HUDEP-2 (cell line): Measurements from ENCODE around the gene CCDC82.
"Not testable (repeated sequence)": the region's sequence is repeated elsewhere in the genome, so short reads cannot be mapped to it uniquely, and the experiment has no call there.

Experiments
- DNase-seq, 76 experiments: peaks; one replicate each; lab custom pipeline; 2025; ENCODE audit not compliant: unreplicated experiment in 76 of 76; lab: John Stamatoyannopoulos, UW

Gene CCDC82

DNA sequence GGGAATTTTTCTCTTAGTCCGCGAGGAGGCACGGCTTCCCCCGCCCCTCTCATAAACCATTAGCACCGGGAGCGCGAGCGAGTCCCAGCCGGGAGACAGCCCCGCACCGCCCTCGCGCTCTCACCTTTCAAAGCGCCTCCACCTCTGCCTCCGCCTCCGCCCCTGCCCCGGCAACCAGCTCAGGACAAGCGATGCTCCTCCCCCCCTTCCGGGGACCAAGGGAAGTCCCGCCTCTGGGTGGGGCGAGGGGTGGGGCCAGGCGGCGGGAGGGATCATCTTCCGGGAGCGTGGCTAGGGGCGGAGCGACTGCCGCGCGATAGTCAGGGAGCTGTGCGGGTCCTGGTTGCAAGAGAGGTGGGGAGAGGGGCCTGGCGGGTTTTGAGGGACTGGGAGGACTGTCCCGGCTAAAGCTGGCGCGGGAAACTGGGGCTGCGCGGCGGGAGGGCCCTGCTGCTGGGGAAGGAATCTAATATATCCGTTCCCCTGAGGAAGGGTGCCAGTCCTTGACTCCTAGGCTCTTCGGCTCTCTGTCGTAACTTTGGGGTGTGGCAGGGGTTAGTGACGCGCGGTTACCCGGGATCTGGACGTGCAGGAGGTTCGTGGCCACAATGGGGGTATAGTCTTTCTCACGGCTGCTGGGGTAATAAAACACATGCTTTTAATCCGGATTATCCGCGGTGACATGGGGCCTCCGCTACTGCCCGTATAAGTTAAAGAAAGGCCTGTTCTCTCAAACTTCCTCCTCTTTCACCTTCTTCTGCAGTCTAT lies at the start of gene CCDC82, which contains the start of gene JRKL:
Gene CCDC82, minus strand, starts transcription at position 193 of the 768 bp plus-strand sequence. CDS start 5,165 bp downstream, outside the sequence.
Gene JRKL, plus strand, starts transcription at position 294 of the 768 bp plus-strand sequence. CDS start 637 bp downstream, outside the sequence.
- peak; percentile 23 to 97 (median 93) for DNase-seq

DNA sequence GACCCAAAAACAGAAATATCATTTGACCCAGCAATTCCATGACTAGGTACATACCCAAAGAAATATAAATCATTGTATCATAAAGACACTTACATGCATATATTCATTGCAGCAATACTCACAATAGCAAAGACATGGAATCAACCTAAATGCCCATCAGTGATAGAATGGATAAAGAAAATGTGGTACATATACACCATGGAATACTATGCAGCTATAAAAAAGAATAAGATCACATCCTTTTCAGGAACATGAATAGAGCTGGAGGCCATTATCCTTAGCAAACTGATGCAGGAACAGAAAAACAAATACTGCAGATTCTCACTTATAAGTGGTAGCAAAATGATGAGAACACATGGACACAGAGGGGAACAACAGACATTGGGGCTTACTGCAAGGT lies 42.9 kb upstream of the CCDC82 start:
- DNase-seq, result not testable (repeated sequence)

DNA sequence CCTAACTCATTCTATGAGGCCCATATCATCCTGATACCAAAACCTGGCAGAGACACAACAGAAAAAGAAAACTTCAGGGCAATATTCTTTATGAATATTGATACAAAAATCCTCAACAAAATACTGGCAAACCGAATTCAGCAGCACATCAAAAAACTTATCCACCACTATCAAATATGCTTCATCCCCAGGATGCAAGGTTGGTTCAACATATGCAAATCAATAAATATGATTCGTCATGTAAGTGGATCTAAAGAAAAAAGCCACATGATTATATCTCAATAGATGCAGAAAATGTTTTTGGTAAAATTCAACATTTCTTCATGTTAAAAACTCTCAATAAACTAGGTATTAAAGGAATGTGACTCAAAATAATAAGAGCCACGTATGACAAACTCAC lies 41.0 kb upstream of the CCDC82 start:
- DNase-seq, result no peak

DNA sequence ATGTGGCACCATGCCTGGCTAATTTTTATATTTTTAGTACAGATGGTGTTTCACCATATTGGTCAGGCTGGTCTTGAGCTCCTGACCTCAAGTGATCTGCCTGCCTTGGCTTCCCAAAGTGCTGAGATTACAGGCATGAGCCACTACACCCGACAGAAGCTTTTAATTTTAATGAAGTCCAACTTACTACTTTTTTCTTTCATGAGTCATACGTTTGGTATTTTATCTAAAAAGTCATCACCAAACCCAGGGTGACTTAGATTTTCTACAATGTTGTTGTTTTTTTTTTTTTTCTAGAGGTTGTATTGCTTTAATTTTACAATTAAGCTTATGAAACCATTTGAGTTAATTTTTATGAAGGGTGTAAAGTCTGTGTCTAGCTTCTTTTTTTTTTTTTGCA lies 35.0 kb upstream of the CCDC82 start:
- no peak for DNase-seq

DNA sequence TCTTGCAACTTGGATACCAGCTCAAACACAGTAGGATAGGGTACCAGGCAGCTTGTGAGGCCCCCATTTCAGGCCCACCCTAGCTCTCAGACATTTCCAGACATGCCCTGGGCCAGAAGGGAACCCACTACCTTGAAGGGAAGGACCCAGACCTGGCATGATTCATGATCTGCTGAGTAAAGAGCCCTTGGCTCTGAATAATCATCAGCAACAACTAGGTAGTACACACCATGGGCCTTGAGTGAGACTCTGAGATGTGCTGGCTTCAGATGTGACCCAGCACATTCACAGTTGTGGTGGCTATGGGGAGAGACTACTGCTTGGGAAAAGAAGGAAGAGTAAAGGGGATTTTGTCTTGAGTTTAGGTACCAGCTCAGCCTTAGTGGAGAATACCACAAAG lies 23.7 kb upstream of the CCDC82 start:
- DNase-seq, result no peak

DNA sequence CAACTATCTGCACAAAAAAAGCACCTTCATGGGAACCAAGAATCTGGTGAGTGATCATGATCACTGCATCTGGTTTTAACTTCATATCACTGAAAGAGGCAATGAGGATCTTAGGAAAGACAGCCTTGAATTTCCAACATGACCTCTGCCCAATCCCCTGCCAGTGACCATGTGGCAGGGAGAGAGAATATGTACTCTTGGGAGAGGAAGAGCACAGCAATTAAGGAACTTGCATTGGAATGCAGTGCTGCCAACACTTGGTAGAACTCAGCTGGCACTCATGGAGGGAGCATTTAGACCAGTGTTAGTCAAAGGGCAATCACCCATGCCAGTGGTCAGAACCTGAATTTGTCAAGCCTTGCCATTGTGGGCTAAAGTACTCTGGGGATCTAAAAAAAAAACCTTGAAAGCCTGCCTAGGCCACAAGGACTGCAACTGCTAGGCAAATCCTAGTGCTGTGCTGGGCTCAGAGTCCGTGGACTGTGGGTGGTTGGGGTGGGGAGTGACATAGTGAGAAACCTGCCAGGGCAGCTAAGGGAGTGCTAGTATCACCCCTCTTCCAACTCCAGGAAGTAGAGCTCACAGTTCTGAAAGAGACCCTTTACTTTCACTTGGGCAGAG lies 23.2 kb upstream of the CCDC82 start:
- no peak for DNase-seq

DNA sequence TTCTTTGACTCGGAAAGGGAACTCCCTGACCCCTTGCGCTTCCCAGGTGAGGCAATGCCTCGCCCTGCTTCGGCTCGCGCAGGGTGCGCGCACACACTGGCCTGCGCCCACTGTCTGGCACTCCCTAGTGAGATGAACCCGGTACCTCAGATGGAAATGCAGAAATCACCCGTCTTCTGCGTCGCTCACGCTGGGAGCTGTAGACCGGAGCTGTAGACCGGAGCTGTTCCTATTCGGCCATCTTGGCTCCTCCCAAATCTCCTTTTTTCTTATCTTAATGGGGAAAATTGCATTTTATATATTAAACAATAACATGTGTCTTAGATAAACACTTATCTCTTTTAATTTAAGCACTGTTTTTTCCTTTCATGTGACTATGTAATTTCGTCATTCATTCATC lies 21.7 kb upstream of the CCDC82 start:
- not testable (repeated sequence) for DNase-seq

DNA sequence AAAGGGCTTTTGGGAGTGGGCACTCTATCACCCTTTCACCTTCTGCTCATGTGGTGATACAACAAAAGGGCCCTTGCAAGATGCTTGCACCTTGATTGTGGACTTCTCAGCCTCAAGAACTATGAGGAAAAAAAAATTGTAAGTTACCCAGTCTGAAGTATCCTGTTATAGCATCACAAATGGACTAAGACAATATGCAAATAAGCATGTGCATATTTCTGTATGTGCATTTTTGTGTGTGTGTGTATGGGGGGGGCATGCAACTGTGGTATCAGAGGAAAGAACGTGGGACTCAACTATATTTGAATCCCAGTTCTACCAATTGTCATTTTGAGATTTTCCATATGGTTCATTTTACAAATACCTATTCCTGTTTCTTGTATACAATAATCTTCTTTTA lies 11.0 kb upstream of the CCDC82 start:
- DNase-seq, result no peak

DNA sequence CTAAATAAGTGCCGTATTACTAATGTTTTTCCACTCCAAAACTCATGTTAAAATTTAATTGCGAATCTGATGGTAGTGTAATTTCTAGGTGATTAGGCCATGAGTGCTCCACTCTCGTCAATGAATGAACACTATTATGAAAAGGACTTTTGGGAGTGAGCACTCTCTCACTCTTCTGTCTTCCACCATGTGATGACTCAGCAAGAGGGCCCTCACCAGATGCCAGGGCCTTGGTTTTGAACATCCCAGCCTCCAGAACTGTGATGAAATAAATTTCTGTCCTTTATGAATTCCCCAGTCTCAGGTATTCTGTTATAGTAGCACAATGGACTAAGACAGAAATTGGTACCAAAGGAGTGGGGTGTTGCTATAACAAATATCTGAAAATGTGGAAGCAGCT lies 8.2 kb upstream of the CCDC82 start:
- DNase-seq, result no peak

DNA sequence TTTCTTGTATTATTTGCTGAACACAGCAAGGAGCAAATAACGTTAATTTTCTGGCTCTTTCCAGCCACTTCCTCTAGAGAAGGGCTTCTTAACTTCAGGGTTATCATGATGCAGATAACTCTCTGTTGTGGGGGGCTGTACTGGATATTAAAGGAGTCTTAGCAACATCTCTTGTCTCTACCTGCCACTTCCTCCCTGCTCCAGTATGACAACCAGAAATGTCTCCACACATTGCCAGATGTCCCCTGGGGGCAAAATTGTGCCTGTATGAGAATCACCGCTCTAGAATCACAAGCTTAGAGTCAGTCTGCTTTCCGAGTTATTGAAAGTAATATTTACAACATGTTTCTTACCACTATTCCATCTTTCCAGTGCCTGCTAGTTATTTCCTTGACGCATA lies 6.9 kb upstream of the CCDC82 start:
- DNase-seq, result no peak

DNA sequence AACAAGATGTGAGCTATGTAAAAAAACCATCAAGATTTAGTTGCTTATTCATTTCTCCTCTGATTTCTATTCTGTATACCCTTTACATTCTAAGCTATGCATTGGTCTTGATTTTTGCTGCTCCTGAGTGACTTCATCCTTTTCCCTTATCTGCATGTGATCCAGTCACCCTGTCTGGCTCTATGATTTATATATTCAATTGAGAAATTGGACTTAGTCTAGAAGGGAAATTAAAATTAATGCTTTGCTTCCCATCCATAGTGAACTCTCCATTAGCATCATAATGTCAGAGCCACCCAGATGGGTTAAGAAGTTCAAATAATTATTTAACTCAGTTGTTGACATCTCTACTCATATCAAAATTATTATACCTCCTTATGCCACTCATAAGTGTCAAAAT lies 5.1 kb upstream of the CCDC82 start:
- DNase-seq, result no peak

DNA sequence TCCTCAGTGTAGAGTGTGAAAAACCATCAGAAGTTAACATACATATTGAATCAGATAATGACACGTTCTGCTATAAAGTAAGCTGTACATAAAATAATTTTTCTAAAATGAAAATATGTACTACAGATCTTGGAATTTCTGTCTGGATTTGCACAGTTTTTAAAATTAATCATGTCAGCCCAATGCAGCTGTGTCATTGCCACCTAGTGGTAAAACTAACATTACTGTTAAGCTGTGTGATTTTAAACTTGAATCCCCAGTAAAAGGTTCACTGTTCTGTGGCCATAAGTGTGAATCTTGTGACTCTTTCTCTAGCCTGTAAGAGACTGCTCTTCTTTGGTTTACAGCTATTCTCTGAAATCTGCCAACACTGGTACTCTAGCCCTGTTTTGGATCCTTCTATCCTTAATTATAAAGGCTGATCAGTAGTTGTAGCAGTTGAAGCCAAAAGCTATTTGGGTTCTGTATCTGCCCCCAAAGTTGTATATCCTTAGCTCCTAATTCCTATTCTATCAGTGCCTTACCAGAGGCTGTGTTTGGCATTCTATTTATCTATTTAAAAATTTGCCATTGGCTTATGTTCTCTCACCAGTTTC lies 4.1 kb upstream of the CCDC82 start:
- peak in 15 of 76 experiments; percentile 1 to 35 (median 12) for DNase-seq

DNA sequence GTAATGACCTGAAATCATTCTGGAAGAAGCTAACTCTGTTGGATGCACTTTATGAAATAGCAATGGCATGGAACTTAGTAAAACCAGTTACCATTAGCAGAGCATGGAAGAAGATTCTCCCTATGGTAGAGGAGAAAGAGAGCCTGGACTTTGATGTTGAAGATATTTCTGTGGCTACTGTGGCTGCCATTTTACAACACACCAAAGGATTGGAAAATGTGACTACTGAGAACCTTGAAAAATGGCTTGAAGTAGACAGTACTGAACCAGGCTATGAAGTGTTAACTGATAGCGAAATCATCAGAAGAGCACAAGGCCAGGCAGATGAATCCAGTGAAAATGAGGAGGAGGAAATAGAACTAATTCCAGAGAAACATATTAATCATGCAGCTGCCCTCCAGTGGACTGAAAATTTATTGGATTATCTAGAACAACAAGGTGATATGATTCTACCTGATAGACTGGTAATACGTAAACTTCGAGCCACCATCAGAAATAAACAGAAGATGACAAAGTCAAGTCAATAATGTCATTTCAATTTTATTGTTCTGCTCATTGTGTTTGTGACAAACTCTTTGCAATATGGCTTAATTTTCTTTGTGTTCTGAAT lies 2.1 kb upstream of the CCDC82 start:
- DNase-seq, result no peak

DNA sequence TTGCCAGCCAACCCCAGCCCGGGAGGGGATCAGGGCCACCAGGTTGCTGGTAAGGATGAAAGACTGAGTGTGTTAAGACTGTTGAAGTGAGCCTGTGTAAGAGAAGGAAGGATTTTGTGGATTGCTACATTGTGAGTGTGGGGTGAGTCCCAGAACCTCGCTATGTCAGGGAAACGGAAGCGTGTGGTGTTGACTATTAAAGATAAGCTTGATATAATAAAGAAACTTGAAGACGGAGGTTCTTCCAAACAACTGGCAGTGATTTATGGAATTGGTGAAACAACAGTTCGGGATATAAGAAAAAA lies 728 bp upstream of the CCDC82 start:
- no peak for DNase-seq

DNA sequence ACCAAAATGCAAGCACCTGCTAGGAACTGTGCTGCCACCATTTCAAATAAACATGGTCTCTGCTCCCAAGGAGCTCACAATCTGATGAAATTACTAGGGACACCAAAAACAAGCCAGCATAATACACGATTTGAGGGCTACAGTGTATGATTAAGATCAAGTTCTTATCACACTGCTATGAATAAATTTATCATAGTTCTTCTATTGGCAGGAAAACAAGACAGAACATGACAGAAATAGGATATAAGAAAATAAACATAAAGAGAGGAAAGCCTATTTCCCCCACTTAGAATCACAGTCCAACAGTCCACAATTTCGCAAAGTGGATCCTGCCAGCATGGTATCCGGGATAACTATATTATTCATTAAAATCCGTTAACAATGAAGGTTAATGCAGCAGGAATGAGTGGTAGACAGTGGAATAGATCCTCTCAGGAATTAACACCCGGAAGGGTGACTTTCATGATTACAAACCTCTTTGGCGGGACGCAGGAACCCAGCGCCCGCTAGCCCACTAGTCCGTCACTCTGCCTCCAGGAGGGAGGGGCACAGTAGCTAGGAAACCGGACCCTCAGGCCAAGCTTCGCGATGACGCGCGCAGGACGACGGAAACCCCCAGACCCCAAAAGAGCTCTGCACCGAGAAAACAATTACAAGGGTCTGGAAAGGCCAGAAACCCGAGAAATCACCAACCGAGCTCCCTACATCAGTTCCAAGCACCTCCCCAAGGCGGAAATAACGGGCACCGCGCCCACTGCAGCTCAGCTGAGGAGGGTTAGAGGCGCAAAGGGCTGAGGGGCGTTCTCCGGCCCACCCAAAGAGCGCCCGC lies 607 bp downstream of the CCDC82 start:
- peak in 46 of 76 experiments; percentile 17 to 83 (median 66) for DNase-seq

DNA sequence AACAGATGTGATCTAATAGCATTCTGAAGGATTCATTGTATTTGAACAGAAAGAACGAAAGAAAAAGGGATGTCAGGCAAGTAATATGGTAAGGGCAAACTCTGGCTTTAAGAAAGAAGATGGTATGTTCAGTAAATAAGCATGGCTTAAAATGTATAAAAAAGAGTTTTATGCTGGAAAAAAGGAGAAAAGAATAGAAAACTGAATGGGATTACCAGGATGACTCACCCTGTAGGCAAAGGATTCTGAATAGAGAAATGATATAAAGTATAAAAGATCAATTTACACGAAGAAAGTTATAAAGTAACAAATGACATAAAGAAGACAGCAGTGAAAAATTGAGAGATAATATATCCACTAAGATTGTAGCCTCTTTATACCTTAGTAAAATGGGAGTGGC lies 4.5 kb downstream of the CCDC82 start:
- DNase-seq, result no peak

DNA sequence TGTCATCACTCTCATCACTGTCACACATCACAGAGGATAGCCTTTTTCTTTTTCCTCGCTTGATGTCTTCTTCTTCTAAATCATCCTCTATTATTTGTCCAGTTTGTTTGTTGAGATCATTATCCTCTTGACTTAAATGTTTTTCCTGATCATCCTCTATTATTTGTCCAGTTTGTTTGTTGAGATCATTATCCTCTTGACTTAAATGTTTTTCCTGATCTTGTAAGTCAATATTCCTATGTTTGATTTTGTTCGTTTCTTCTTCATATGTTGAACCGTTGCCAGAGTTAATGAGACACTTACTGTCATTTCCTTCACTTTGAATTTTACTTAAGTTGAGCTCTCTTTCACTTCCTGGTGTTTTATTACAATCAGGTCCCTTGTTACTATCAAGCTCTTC lies 5.6 kb downstream of the CCDC82 start:
- no peak for DNase-seq

DNA sequence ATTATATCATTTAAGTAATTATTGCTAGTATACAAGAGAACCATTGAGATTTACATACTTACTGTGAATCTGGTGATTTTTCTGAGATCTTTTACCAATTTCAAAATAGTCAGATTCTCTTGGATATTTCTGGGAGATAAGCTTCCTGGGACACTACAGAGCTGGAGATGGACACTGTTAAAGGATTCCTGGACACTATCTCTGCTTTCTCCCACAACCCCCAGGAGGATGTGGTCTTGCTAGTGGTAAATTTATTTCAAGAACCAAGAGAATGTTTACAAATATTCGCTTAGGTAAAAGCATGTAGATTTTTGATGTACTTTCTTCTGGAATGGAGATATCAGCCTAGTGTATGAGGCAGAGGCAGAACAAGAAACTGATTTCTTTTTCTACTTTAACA lies 12.9 kb downstream of the CCDC82 start:
- no peak for DNase-seq

DNA sequence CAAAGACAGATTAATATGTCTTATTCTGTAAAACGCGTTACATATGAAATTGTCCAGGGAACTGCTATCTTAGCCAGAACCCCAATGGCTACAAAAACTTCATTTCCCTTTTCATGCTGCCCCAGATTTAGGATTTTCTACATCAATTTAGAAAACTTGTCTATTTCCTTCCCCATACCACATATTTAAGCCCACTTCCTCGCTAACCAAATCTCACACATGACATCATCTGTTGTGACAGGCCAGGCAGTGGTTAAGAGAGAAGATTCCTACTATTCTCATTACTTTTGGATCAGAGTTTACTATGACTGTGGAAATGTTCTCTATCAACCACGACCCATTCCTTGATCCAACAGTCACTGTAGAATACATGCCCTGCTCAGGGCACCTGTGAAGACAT lies 15.9 kb downstream of the CCDC82 start:
- DNase-seq, result no peak

DNA sequence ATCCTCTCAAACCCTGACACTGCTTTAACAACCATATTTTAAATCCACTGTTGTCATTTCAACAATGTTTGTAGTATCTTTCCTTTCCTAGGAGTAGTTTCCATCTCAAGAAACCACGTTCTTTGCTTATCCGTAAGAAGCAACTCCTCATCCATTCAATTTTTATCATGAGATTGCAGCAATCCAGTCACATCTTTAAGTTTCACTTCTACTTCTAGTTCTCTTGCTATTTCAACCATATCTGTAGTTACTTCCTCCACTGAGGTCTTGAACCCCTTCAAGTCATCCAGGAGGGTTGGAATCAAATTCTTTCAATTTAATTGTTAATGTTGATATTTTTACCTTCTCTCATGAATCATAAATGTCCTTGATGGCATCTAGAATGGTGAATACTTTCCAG lies 22.4 kb downstream of the CCDC82 start:
- no peak for DNase-seq

DNA sequence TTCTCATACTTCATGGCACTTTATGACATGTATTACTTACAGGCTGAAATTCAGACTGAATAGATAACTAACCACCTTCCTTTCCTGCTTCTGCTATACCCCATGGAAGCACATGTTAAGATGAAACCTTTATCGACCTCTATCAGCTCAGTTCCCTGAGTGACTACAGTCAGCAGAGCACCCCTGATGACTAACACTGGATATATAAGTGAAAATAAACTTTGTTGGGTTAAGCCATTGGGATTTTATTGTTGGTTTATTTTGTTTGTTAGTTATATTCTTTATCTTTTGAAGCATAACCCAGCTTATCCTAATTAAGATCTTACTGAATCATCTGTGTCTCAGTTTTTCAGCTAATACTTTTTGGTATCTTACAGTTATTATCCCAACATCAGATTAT lies 23.7 kb downstream of the CCDC82 start:
- peak in 13 of 76 experiments; percentile 1 to 39 (median 11) for DNase-seq
